SW480 (cell line): ENCODE measurements around the gene IFITM10.

Source experiments
- DNase-seq: peaks from one replicate; pipeline ENCODE4 v3.0.0-alpha.2; 2016; ENCODE audit warnings: low spot score

The IFITM10 gene

DNA sequence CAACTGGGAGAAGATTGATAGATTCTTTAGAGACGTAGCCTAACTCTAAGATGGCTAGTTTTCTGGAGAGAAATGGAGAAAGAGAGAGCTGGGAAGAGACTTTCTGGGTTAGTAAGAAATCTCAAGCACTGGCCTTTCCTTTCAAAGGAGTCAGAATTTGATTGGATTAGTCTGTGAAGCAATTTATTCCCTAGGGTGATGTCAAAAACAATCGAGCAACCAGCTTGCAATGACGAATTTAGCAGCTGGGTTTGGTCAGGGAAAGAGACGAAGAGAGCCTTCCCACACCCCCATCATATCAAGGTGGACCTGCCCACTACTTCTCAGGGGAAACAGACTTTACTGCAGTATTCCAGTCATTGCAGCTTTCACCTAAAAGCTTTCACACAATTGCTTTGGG is 42.6 kb downstream of the IFITM10 start:
- no peak for DNase-seq

DNA sequence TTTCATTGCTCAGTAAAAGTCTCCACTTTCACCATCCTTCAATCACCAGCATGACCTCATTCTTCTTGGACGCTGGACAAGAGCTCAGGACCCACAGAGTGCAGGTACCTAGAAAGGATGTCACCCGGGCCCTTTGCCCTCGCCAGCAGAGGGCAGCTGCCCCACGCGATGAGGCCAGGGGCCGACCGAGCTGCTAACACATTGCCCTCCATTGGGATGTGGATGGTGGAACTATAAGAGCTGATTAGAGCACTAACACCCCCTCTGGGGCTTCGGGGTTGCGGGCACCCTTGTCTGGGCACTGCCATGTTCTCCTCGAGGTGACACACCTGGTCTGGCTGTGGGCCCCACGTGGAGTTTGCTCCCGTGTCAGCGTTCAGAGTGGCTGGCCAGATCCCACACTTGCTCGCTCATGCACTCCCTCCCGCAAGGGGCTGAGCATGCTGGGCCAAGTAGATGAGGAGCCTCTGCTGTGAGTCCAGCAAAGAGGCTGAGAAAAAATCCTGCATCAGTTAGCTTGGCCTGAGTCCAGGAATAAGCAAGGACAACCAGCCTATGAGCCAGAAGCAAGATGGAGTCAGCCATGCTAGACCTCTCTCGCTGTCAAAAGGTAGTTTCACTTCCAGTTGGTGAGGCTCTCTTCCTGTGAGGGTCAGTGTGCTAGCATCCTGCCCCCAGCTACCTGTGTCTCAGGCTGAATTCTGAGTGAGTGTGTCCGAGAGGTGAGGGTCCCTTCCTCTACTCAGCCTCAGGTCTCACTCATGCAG is 43.6 kb downstream of the IFITM10 start:
- DNase-seq = no peak

DNA sequence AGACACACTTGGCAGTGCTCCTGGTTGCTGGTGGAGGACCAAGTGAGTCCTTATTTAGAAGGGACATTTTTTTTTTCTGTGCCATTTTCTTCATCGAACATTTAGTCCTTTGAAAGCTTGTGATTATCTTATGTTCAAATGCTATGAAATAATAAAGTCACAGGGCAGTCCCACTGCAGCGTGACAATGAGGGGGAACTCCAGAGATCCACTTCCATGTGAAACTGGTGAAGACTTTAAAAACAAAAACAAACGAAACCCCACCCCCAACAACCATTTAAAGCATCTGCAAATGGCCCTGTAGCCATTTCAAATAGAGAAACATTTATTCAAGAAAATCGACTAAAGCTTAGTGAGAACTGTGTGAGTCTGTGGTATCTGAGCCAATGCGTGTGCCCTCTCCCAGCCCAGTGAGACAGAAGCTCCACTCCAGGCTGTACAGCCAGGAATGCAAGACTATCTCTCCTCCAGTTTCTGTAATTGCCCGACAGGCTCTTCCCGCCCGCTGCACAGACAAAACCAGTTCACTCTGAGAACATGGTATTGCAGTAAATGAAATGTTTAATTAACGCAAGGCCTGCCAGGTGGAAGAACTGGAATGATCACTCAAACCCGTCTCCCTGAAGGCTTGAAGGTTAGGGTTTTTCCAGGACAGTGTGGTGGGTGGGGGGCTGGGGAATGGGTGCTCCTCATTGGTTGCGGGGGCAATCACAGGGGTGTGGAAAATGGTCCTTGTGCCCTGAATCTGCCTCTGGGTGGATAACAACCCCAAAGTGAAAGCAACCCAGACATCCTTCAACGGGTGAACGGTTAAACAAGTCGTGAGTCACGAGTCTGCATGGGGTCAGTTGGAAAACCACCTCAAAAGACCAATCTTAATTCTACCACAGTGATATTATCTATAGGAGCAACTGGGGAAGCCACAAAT is 45.0 kb downstream of the IFITM10 start:
- DNase-seq = peak; percentile 81

DNA sequence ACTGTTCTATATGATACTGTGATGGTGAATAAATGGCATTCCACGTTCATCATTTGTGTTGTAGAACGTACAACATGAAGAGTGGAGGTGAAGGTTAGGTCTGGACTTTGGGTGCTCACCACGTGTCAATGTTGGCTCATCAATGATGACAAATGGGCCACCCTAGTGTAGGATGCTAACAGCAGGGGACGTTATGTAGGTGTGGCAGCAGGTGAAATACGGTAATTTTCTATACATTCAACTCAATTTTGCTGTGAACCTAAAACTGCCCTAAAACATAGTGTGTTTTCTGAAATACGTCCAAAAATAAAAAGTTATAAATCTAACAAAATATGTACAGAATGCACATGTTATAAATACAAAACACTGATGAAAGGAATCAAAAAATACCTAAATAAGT is 47.2 kb downstream of the IFITM10 start:
- no peak for DNase-seq

- no peak for DNase-seq
These were observed 47.9 kb downstream of the IFITM10 start for GRCh38 chr11:1702506-1702905.

DNA sequence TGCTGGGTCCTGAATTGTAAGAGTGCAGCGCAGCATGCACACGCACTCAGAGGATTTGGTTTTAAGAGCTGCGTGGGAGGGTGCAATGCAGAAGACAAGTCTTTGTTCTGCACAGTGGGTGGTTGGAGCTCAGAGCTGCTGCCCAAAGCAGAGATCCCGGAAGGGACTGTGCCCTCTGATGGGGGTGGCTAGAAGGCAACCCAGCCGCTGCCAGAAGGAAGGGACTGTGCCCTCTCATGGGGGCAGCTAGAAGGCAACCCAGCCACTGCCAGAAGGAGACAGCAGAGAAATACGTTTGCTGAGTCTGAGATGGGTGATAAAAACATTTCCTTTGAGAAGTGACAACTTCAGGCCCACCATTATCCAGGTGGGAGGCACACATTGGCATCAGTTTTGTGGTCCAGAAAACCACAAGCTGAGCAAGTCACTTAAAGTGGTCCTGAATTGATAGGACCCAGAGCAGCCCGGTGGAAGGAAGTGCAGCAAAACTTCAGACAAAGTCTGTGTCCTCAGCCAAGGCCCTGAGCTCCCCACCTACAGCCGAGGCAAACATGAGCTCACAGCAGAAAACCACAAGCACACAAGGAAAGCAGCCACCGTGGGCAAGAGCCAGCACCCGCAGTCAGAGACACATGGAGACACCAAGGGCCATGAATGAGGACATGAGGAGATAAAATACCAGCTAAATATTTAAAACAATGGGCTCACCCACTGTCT is 49.1 kb downstream of the IFITM10 start:
- no peak for DNase-seq

GRCh38 chr11:1699771-1700170 is 50.6 kb downstream of the IFITM10 start:
- no peak for DNase-seq

DNA sequence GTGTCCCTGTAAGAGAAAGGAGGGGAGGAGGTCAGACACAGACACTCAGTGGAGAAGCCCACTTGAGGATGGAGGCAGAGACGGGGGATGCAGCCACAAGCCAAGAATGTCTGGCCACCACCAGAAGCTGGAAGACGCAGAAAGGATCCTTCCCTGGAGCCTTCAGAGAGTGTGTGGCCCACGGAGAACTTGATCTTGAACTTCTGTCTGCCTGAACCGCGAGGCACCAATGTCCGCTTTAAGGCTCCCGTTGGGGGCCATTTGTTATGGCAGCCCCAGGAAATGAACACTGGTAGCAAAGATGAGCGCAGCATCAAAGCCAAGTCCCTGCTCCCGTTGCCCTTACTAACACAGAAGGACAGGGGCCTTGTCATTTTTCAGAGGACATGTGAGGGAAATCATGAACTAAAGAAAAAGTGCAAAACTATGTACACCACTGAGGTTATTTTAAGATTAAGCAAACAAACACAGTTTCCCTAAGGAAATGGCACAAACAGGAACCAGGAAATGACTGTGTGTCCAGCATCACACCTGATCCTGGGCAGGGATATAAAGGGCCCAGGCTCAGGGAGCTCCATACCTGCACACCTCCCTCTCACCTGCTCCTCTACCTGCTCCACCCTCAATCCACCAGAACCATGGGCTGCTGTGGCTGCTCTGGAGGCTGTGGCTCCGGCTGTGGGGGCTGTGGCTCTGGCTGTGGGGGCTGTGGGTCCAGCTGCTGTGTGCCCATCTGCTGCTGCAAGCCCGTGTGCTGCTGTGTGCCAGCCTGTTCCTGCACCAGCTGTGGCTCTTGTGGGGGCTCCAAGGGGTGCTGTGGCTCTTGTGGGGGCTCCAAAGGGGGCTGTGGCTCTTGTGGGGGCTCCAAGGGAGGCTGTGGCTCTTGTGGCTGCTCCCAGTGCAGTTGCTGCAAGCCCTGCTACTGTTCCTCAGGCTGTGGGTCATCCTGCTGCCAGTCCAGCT is 53.5 kb downstream of the IFITM10 start, which contains the start of gene KRTAP5-6:
KRTAP5-6 (plus strand) TSS at position 588 of the 963 bp plus-strand sequence; CDS start at position 639, 51 bp downstream.
- DNase-seq = no peak

GRCh38 chr11:1695548-1696108 is 54.8 kb downstream of the IFITM10 start:
- DNase-seq = no peak

GRCh38 chr11:1694846-1695547 is 55.4 kb downstream of the IFITM10 start:
- DNase-seq = no peak

GRCh38 chr11:1694064-1694845 is 56.1 kb downstream of the IFITM10 start:
- DNase-seq = peak; percentile 76

DNA sequence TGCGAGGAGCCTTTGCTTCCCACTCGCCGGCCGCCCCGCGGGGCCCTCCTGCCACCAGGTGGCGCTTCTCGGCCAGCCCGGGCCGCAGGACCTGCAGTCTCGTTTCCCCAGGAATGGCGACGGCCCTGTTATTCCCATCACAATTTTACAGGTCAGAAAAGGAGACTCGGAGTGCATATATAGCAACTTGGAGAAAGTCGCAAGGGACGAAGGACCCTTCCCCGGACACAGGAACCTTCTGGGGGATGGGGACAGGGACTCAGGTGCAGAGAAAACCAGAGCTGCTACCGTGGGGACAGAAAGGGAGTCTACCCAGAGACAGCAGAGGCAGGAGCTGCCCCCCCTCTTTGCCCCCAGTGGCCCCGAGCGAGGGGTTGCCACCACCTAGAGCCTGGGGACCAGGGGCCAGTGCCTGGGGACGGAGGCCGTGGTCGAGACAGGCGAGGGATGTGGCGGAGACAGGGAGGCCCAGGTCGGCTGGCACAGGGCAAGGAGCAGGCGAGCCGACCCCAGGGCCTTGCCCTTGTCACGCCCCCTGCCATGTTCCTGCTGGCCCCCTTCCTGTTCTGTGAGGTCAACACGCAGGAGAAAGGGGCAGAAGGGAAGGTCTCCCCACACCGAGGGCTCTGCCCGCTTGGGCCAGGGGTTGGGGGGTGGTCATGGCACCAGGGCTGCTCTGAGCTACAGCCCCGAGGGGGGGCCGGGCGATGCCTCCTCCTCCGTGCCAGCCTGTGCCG is 56.9 kb downstream of the IFITM10 start:
- peak; percentile 70 for DNase-seq

- DNase-seq = no peak
These were observed 57.6 kb downstream of the IFITM10 start for GRCh38 chr11:1692708-1693326.

DNA sequence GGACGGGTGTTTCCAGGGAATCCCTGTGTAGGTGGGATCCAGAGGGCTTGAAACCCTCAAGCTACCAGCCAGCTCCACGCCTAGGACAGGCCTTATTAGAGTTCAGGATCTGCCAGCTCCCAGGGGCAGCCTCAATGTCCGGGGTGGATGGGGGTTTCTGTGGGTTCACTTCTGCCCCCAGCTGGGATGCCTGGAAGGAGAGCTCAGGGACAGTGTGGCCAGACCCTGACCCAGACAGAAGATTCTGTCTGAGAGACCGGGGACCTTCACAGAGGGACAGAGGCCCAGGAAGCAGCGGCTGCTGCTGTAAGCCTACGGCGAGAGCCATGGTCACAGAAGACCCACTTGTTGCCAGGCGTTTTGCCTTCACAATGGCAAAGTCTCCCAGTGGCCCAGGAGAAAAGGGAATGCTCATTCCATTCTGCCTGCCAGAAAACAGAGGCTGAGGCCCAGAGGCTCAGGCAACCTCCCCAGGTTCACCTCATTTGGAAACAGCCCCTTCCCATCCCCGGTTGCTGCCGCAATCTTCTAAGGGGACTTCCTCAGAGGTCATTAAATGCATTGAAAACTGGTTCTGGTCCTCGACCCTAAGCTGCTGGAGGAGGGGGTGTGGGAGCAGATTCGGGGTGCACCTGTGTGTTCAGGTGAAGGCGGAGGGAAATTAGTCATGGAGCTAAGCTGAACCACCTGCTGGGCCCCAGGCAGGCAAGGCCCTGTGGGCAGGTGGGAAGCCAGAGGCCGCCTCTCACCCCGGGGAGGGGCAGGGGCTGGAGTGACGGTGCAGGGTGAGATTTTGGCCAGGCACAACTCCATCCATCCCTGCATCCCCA is 58.3 kb downstream of the IFITM10 start:
- DNase-seq = no peak

DNA sequence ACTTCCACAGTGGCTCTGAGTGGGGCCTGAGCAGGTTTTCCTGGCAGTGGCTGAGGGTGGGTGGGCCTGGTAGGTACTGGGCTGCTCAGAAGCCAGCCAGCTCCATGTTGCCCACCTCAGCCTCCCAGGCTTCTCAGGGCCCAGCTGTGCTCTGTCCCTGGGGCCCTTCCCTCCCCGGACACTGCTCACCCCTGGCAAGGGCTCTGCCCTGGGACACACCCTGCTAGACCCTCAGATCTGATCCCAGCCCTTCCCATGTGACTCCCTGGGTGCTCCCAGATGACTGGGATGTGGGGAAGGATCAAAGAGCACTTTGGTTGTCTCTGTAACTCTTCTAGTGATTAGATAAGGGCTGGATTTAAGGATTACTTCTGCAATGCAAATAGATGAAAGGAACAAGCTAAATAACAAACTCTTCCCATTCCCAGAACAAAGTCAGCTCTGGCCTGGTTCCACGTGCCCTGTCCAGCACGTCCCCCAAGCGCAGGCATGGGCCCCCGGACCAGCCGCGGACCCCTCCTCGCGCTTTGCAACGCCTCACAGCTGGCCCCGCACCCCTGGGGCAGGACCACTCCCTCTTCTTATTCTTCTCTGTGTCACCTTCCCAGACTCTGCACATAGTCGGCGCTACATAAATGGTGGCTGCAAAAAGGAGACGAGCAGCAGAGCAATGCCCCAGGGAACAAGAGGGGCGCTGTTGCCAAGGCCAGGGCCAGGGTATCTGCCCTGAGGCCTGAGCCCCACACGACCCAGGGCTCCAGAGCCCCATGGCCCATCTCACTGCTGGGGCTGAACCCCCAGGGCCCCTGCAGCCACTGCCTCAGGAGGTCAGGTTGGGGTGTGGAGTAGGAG is 59.1 kb downstream of the IFITM10 start:
- DNase-seq = peak; percentile 61
